Myocyte (in vitro differentiated cells): ENCODE data around the gene TIMM10. TPM values are rescaled to one million over a fixed set of nuclear protein-coding genes. Genes with fewer than 3 reads are reported as not detected.

Source experiments
- DNase-seq: peaks from one replicate; pipeline ENCODE4 v3.0.0-alpha.2; 2012; ENCODE audit warnings: low read depth
- total RNA-seq: library from RNA; depleted of rRNA; stranded (reverse); fragments of >200 nt; gene quantifications from 2 replicates; pipeline ENCODE4 v1.2.3, GENCODE V29; 2014

The TIMM10 gene
- total RNA-seq, 1 donor from 2014 or later = 31.2 TPM

DNA sequence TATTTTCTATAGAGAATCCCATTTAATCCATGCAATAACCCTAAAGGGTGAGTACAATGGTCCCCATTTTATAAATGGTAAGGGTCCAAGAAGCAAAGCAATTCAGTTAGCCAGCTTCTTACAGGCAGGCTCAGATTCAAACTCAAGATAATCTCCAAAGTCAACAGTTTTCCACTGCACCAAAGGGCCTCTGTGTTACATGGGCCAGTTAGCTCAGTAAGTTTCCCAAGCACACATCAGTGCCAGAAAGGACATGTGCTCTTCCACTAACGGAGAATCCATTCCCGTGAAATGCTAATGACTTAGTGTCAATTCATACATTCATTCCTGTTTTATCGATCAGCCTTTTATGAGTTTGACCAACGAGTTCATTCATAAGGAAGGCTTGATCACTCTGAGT, 26.0 kb downstream of the TIMM10 start:
- DNase-seq = no peak

DNA sequence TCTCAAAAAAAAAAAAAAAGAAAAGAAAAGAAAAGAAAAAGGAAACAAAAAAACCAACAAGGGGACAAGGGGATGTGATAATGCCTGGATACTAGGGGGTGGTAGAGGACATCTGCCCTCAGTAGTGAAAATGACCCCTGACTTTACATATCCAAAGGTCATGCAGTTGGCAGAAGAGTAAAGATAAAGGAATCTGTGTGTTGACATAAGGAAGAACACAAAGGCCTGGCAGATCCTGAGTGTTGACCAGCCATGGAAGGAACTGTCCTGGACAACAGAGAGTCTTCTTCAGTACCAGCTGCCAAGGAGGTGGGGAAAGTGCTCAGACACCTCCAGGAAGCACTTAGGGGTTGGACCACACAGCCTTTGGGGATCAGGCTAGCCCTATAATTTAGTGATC, 27.7 kb downstream of the TIMM10 start:
- no peak for DNase-seq

DNA sequence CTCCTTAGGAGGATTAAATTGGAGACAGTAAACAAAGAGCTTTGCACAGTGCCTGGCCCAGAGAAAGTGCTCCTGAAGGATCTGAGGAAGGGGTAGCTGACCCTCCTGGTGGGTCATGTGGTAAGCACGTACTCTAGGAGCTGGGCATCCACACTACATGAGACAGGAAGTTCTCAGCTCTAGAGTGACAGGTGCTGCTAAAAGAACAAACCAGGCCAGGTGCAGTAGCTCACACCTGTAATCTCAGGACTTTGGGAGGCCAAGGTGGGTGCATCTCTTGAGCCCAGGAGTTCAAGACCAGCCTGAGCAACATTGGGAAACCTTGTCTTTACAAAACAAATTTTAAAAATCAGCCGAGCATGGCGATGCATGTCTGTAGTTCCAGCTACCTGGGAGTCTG, 28.2 kb downstream of the TIMM10 start:
- no peak for DNase-seq

DNA sequence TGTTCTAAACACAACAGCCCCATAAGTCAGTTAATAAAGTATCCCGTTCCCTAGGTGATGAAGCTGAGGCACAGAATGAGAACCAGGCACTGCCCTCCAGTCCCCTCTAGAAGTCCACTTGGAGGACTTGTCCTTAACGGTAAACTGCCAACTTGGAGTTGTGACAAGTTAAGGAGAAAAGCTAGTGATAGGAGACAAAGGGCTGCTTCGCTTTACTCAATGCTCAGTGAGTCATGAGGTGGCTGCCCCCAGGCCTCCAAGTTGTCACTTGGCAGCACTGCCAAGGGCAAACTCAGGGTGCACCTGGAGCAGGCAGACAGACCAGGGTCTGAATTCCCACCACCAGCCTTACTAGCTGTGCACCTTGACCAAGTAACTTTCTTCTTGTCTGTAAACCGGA, 28.6 kb downstream of the TIMM10 start:
- DNase-seq = no peak

DNA sequence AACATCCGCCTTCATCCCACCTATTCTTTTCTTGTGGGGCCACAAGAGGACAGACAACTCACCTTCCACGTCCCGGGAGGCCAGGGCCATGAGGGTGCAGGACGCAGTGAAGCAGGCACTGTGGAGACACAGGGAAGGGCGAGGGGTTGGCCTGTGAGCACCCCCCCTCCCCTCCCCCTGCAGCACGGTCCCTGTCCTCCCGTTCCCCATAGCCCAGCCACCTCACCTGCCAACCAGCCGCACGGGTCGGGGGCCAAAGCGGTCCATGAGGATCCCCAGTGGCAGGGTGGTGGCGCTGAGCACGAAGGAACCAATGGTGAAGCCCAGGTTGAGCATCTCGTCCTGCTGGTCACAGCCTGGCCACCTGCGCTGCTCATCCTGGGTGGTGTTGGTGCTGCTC, 29.6 kb downstream of the TIMM10 start:
- DNase-seq = no peak

DNA sequence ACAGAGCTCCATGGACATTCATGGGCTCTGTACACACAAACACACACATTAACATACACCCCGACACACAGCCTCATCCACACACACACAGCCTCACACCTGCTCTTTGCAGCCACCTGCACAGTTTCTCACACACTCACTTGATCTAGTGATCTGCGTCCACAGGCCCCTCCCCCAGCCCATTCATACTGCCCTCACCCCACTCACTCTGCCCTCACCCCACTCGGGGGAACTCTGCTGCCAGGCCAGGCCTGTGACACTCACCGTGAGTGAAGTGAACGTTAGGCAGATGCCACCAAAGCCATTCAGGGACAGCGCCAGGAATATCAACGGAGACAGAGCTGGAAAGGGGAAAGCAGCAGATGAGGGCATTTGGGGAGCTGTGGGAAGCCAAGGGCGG, 30.0 kb downstream of the TIMM10 start:
- no peak for DNase-seq

DNA sequence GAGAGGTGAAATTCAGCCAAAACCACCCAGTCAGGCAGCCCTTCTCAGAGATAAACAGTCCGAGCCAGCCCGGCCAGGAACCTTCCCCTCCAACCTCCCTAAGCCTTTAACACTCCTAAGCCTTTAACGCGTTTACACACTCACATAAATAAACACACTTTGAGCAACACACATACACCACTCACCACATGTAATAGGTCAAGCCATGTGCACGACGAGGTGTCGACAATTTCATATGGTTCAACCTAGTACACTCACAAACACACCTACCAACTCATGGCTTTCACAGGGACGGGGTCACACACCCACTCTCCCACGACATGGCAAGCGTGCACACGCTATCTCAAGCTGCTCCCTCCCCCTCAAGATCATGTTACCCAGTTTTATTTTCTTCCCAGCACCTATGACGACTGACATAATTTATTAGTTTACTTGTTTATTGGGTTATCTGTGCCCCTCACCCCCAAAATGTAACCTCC, 30.5 kb downstream of the TIMM10 start:
- DNase-seq = no peak

DNA sequence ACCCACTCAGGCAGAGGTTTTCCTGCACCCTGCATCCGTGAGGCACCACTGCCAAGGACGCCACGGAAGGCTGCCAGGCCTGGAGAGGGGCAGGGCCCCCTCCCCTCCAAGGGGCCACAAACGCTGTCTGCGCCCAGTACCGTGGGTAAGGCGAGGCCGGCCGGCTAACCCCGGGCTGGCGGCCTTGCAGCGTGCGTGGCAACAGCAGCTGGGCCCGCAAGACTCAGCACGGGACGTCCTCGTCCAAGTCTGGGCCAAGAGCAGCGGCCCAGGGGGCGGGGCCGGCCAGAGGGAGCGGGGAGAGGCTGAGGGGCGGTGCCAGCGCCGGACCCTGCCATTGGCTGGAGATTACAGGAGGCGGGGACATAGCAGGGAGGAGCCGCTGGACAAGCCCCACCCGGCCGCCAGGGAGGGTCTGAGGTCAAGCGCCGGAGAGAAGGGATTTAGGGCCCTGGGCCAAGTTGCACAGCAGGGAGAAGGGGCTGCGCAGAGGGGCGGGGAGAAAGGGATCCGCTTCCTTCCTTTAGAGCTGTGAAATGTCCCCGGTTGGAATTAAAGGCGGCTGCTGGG, 31.1 kb downstream of the TIMM10 start:
- DNase-seq = peak; percentile 97

DNA sequence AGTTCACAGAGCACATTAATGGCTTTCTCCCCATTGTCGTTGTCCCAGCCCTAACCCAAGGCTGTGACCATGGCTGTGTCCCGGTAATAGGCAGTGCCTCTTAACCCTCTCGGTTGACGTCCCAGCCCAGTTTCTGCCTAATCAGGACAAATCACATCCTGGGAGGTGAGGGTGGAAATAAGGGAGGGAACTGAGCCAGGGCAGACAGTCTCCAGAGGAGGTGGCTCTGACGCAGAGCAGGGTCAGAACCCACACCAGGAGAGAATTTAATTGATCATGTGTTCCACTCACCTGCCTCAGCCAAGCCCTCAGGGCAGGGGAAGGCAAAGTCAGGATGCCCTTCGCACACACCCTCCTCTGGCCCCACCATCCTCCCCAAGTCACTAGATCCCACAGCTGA, 32.0 kb downstream of the TIMM10 start:
- no peak for DNase-seq

DNA sequence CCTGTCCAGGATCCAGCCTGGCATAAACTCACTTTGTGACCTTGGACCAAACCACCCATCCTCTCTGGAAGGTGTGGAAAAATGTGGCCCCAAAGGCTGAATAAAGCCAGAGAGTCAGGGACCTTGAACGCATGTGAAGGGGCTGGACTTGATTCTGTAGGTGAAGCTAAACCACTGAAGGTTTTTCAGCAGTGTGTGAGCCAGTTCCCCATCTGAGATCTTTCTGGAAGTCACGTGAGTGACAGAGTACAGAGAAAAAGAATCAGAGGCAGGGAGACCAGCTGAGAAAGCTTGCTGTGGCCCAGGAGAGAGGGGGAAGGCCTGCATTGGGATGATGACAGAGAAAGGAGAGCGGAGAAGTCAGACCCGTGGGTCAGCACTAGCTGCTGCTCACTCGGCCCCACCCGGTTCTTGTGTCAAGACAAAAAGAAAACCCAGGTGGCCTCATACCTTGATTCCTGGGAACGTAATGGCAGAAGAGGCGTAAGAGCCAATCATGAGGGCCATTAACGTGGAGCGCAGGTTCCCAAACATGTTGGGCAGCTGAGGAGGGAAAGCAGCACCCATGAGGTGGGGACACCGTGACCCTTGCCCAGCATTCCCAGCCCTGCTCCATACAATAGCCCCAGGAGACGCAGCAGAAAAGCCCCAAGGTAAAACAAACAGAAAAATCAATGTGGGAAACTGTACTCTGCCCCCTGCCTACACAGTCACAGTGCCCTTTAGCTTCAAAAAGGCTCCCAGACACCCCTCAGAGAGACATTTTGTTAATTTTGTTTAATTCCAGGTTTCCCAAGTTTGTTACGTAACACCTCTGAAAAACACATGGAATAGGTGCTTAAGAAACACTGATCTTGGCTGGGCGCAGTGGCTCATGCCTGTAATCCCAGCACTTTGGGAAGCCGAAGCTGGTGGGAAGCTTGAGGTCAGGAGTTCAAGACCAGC, 33.0 kb downstream of the TIMM10 start:
- no peak for DNase-seq

DNA sequence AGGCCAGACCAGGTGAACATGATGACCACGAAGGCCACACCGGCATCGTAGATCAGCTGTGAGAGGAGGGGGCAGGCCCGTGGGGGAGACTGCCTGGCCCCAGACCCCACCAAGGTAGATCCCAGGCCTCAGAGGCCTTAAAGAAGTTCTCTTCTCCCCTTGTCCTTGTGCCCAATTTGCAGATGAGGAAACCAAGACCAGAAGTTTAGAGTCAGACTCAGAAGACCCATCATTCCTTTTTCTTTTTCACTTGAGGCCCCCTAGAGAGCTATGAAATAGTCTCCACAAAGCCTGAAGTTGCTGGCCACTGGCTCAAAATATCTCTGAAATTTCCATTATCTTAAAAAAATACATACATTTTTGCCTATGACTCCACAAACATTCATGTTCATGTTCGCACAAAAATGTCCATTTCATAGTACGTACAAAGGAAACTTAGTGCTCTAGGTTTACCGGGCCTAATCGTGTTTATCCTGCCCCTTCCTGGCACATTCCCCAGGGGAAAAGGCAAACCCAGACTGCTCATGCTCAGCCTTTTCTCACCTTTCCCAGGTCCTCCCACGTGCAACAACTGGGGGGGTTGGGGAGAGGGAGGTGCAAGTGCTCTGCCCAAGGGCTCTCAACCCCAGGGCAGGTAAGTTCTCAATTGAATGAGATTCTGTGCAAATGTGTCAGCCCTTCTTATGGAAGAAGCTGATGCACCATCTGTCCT, 34.3 kb downstream of the TIMM10 start:
- no peak for DNase-seq

DNA sequence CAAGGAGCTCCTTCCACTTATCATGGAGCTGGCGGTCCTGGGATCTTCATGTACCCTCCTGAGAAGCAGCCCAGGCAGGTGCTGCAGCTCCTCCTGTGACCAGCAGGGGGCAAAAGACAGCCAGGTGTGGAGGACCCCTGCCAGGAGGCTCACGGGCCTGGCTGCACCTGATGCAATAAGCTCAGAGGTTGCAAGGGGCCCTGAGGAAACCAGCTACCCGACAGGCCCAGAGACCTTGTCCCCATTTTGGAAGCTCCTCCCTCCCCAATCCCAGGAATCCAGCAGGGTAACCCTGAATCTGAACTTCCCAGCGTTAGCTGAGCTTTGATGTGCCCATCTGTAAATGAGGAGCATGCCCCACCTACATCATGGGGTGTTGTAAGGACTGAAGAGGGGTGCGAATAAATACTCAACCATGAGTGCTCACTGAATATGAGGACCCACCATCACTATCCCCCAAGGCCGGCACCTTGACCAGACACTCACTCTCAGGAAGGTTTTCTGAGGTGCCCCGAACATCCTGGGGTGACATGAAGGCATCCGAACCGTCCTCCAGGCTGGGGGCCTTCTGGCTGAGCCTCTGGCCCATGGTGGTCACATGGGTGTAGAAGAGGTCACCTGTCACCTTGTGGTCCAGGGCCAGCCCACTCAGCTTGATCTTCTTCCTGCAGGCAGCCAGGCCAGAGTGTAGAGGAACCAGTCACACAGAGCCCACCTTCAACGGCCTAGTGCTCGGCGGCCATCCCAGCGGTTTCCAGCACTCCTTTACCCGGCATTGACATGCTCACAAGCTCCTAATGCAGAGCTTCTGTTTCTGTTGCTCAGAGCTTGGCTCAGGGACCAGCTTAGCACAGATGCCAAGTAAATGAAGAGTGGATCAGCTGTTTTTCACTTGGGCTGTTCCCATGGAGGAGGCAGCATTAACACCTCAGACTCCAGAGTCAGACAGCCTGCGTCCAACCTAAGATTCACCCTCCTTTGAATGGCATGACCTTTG, 36.7 kb downstream of the TIMM10 start:
- DNase-seq = no peak

DNA sequence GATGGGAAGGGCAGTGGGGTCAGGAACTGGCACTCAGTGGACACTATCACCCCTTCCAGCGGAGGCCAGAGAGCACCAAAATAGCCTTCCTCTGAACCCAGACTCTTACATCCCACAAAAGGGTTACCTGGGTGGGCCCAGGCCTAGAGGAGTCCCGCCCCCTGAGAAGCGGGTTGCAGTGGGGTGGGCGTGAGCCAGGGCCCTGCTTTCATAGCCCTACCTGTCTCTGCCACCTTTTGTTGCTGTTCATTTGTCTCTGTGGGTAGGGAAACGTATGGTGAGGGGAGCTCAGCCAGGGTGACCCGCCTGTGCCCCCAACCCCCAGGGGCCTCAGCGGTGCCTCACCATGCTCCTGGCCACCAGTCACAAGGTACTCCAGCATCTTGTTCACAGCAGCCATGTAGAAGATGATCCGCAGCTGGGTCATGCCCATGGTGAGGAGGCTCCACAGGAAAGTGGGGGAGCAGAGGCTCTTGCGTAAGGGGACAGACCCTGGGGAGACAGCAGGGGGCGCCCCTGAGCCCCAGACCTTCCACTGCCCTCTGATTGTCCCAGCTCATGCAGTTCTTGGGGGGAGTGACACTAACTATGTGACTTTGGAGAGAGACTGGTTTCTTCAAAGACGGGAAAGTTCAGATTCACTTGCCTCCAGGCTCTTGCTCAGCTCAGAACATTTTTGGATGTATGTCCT, 39.0 kb downstream of the TIMM10 start:
- no peak for DNase-seq

DNA sequence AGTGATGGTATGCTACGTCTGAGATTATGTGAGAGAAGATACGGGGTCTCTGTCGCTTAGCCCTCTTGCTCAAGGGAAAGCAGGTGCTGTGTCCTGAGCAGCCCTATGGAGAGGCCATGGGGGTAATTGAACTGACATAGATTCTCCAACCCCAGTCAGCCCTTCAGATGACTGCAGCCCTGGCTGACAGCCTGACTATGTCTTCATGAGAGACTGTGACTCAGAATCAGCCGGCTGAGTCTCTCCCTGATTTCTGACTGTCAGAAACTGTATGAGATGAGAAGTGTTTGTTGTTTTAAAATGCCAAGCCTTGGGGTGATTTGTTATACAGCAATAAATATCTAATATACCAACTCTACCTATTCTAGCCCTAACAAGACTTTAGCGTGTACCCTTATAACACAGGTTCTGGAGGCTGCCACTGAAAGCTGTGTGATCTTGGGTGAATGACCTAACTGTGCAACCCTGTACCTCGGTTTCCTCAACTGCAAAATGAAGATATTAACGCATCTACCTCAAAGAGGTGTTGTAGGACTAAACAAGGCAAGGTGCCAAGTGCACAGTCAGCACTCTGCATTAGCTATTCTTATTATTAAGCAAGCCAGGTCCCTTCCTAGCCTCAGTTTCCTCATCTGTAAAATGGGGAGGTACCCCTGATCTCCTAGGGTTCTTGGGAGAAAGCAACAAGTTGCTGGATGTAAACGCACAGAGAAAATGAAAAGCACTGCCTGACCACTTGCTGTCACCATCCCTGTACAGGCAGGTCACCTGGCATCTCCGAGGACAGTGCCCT, 39.9 kb downstream of the TIMM10 start:
- no peak for DNase-seq

DNA sequence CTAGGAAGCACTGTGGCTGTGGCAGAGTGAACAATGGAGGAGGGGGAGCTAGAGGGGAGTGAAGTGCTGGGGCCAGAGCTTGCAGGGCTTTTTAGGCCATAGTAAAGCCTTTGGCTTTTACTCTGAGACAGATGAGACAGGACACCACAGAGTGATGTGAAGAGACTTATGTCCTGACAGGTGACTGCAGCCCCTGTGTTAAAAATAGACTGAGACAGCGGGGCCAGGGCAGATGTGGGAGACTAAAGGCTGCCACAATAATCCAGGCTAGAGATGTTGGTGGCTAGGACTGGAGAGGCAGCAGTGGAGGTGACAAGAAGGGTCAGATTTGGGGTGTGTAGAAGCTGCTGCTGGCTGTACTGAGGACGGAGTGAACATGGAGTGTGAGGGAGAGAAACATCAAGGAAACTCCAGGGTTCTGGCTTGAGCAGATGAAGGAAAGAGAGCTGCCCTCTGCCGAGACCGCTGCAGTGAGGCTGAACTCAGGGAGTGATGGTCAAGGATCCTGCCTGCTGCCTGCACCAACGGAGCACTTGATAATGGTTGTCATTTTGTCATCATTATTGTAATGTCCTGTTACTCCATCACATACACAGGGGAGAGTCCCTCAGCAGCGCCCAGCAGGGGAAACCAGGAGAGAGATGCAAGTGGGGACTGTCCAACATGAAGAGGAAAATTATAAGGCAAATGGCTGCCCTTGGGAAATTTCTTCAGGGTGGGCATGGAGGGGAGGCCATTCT, 42.5 kb downstream of the TIMM10 start:
- peak; percentile 88 for DNase-seq

DNA sequence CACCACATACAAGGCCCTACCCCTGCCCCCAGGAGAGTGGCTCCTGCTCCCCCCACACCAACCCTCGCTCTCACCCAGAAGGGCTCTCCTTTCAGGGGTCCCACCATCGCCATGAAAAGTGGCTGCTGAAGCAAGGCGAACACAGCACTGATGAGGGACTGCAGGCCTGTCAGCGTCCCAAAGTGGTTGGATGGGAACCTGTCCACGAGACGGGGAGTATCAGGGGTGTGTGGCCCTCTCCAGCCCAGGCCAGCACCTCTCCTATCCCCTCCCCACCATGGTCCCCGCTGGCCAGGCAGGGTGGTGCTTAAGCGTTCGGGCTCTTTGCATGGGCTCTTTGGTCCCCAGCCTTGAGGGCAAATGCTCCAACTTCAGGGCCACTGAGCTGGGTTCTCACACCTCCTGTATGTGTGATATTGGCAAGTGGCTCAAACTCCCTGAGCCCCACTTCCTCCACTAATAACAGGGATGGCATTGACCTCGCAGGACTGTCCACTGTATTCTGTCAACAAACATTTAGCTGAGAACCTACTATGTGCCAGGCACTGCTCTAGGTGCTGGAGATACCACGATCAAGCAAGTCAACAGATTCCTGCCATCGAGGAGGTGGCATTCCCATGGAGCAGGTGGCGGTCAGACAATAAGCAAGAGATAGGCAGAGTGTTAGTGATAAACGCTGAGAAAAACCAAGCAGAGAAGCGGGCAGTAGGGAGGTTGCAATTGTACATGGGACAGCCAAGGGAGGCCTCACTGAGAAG, 43.4 kb downstream of the TIMM10 start:
- DNase-seq = no peak

DNA sequence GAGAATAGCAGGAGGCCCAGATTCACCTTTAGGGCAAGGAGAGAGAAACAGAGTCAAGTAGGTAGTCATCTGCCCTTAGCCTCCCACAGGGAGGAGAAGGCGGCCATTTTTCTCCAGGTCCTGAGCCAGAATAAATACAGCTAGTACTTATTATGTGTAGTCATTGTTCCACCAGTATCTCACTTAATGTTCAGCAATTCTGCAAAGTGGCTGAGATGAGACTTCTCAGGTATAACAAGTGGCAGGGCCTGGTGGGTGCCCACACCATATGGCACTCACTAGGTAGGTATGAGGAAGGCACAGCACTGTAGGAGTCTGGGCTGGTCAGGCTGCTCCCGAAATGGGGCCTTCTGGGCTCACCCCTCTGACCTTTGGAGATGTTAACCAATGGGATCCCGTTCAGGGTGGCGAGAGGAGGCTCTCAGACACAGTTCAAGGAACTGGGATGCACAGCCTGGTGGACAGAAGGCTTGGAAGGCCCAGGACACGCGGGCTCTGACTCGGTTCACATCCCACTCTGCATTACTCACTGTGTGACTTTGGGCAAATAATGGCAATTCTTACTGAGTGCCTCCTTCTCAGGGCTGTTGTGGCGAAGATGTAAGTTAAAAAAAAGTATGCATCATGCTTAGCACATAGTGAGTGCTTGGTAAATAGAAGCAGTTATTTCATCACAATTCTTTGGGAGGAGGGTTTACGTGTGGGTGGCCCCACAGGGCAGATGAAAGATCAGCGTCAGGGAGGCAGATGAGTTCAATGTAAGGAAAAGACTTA, 45.1 kb downstream of the TIMM10 start:
- DNase-seq = no peak
